8988T (cell line): ENCODE results near the gene TRIM65.

Experiments
- DNase-seq: peaks from one replicate; pipeline ENCODE4 v3.0.0; 2011

The TRIM65 gene

DNA sequence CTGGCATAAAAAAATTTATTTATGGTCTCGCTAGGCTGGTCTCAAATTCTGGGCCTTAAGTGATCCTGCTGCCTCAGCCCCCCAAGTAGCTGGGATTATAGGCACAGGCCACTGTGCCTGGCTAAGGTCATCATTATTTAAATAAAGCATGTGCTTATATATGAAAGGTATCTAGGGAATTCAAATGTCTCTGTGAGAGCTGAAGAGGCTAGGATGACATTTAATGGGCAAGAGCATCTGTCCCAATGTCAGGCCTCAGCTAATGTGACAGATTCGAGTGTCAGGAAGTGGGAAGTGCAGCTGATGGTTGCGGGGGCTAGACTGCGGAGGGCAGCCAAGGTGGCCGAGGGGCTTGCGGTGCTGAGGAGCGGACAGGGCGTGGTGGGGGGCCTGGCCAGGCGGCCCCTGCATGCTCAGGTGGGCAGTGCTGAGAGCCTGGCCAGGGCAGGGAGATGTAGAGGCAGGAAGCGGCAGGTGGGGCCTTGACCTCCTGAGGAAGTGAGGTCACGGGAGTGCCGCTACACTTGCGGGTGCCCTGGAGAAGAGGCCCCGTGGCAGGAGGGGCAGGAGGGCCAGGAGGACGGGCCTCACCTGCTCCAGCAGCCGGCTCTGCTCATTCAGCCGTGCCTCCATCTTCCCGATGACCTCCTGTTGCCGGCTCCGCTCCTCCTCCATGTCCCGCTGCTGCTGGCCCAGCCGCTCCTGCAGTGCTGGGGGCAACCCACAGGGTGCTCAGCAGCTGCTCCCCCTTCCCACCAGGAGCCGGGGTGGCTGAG lies 20.6 kb upstream of the TRIM65 start:
- no peak for DNase-seq

DNA sequence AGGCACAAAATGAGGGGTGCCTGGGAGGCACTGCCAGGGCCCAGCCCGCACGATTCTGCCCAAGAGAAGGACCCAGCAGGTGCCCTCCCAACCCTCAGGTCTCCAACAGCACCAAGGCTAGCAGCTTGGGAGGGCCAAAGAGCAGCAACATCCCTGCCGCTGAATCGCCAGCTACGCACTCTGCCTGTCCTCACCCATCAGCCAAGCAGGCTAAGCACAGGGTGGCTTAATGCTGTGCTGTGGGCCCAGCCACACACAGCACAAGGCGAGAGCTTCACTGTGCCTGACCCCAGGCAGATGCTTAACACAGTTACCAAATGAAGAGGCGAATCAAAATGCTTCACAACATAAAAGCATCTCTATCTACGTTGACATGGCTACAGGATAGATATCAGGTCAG lies 18.5 kb upstream of the TRIM65 start:
- DNase-seq, result no peak

GRCh38 chr17:75914643-75915267 lies 18.0 kb upstream of the TRIM65 start:
- DNase-seq, result no peak

GRCh38 chr17:75913537-75914210 lies 16.9 kb upstream of the TRIM65 start:
- no peak for DNase-seq

GRCh38 chr17:75910699-75911098 lies 13.9 kb upstream of the TRIM65 start:
- no peak for DNase-seq

DNA sequence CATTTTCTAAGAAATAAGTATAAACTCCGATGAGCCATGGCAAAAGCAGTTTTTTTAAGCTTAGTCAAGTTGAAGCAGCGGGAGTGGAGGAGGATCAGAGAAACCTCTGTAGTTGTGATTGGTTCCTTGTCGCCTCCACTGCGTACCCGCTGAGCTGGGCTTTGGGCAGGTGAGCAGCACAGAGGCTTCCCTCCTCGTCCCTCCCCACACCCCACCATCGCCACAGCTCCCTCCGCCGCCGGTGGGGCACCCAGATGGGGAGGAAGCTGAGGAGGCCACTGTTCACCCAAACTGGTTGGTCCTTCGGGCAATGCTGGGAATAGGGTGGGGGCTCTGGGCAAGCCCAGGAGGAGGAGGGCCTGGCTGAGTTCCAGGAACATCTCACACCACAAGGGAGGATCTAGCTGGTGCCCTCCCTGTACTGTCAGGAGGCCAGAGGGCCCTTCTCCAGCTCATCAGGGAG lies 13.1 kb upstream of the TRIM65 start:
- DNase-seq, result no peak

DNA sequence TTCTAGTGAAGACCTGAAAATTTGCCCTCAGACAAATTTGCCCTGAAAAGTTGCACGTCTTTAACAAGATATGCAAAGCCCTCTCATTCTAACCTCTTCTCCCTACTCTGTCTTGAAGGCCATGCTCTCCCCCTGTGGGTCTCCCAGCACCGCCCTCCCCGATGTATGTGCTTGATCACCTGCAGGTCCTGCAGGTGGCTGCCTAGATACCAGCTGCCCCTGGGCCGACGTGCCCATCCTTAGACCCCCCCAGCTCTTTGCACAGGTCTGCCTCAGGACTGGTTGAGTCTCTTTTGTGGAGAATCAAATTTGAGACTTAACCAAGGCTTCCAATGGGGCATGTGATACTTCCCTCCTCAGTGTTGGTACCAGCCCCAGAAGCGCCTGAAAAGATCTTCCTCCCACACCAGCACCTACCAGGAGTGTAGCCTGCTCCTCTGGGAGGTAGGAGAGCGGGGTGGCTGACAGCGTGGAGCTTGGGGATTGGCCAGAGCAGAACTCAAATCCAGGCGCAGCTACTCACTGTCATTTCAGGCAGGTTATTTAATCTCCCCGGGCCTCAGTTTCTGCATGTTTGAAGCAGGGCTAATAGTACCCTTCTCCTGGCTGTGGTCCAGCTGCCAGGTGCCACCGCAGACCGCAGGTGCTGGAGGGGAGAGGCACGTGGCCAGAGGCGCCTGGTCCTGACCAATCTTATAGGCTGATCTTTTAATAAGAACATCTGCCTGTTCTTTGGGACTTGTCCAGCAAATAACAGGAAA lies 12.5 kb upstream of the TRIM65 start:
- DNase-seq, result no peak

DNA sequence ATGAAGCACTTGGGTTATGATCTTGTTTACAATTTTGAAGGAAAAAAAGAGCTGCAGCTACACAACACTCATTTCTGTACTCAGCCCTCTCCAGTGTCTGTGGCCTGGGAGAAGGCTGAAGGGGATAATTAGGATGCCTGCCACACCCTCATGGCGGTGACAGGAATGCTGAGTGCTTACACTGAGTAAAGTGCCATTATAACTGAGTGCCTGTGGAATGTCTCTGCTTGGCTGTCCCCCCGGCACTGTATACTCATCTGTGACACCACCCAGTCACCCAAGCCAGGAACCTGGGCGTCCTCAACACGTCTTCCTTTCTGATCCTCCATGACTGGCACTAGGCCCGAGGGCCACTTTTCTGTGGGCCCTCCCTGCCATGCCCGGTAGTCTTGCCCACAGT lies 11.4 kb upstream of the TRIM65 start:
- no peak for DNase-seq

DNA sequence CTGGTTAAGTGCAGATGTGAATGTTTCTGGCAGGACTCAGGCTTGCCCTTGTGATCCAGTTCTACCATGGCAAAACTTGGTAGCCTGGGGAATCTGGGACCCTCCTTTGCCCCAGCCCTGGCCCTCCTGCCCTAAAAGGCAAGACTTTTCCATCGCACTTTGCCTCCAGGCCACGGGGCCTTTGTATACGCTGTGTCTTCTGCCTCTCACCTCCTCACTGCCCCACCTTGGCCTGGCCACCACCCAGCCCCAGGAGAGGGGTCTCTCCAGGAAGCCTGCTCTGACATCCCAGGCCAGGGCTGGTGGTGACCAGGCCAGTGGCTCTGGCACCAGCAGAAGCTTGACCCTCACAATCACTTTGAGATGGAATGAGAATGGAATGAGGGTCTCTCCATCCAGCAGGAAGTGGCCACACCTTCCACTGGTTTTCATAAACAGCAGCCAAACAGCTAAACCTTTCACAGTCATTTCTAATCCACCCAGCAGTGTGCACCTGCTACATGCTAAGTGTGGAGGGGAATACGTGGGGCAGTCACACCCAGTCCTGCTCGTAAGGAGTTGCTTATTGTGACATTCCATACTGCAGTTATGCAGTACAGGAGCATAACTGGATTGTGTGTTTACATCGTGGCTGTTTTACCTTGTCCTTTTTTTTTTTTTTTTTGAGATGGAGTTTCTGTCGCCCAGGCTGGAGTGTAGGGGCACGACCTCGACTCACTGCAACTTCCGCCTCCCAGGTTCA lies 9.6 kb upstream of the TRIM65 start:
- DNase-seq, result no peak

GRCh38 chr17:75904749-75905521 lies 8.2 kb upstream of the TRIM65 start, which contains the start of gene MRPL38:
Gene MRPL38 (minus strand): TSS chr17:75904884. CDS start chr17:75904875, 9 bp downstream.
- DNase-seq, result peak; percentile 92

- no peak for DNase-seq
Observed at GRCh38 chr17:75902406-75902805, 5.7 kb upstream of the TRIM65 start.

DNA sequence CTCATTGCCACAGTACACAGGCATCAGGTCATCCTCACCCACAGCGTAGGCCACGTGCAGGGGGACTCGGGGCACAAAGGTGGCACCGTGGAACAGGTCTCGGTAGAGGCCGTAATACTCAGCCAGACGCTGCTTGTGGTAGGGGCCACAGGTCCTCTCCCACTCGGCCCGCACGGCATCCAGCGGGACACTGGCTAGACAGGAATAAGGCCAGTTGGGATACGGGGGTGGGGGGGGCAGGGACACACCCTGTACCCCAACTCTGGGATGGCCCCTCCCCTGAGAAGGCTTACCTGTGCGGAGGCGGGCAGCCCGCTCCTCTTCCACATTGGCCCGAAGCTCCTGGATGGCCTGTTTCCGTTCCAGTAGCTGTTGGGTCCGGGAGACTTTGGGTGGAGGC lies 5.0 kb upstream of the TRIM65 start:
- DNase-seq, result no peak

GRCh38 chr17:75900691-75901533 lies 4.2 kb upstream of the TRIM65 start:
- no peak for DNase-seq

- DNase-seq, result no peak
Observed at GRCh38 chr17:75899767-75900468, 3.2 kb upstream of the TRIM65 start.

GRCh38 chr17:75899353-75899752 lies 2.6 kb upstream of the TRIM65 start:
- no peak for DNase-seq

DNA sequence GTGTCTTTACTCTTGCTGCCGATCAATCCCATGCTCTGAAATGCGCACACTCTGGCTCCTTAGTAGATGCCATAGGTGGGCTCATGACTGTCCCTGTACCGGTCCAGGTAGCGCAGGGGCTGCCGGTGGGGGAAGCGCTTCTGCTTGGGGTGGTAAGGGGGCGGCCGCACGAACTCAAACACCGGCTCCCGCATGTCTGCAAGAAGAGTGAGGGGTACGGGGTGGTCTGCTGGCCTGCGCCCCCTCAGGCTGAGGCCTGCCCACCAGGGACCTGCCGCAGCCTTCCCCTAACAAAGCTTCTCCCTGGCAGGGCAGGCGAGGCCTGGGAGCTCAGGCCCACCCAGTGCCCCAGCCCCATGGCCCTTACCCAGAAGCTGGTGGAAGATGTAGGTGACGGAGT lies 2.0 kb upstream of the TRIM65 start:
- no peak for DNase-seq

DNA sequence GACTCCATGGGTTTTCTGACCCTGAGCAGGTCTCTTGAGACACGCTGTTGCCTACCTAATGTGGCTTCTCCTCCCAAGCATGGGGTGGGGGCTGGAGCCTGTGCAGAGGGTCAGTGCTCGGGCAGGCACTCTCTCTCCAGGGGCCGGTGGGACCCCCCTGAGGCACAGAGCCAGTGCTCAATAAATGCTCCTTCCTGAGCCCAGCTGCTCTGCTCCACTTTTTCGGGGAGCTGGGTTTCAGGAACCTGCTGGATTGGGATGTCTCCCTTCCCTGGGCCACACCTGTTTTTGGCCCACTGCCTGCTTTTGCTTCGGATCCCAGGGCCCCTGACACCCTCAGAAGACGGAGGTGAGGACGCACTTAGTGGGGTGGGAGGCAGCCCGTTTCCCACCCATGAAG lies 1.3 kb upstream of the TRIM65 start:
- DNase-seq, result no peak

GRCh38 chr17:75897160-75898019 lies 639 bp upstream of the TRIM65 start:
- DNase-seq, result no peak
